HG03175 (cell line): Measurements from ENCODE around the gene RHOF.
A peak's percentile ranks its signal among the peaks of the same experiment; 100 is the strongest.

ENCODE experiments used
- ATAC-seq: cut with Tn5 transposase; IDR thresholded peaks from one replicate; pipeline ENCODE4 v1.9.1; 2021; ENCODE audit warnings: mild to moderate bottlenecking, moderate library complexity; ENCODE audit not compliant: unreplicated experiment

RHOF gene

DNA sequence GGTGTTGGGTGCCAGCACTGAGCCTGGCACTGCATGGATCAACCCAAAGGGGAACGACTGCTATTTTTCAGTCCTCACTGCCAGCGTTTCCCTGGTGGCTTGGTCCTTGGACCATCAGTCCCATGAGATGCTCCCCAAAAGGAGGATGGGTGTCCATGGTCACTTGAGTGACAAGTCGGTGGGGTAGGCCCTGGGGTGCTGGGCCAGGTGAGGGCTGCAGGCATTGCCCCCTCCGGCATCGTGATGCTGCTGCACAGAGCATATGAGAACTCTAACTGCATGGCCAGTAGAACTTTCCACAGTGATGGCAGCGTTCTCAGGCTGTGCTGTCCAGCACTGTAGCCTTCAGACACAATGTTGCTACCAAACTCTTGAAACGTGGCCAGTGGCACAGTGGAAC, 26.6 kb upstream of the RHOF start:
- ATAC-seq = no peak

DNA sequence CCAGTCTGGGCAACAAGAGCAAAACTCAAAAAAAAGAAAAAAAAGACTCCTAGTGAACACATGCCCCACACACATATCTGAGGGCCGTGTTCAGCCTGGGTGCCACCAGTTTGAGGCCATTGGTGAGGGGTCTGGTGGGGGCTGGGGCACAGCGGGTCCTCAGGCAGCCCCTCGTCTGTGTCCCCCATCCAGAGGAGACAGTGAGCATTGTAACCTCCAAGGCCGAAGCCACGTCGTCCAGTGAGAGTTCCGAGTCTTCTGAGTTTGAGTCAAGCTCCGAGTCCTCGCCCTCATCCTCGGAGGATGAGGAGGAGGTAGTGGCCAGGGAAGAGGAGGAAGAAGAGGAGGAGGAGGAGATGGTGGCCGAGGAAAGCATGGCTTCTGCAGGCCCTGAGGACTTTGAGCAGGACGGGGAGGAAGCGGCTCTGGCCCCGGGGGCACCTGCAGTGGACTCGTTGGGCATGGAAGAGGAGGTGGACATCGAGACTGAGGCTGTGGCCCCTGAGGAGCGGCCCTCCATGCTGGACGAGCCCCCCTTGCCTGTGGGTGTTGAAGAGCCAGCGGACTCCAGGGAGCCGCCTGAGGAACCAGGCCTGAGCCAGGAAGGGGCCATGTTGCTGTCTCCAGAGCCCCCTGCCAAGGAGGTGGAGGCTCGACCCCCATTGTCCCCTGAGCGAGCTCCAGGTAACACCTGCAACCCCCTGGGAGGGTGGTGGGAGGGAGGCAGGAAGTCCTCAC, 25.9 kb upstream of the RHOF start:
- no peak for ATAC-seq

DNA sequence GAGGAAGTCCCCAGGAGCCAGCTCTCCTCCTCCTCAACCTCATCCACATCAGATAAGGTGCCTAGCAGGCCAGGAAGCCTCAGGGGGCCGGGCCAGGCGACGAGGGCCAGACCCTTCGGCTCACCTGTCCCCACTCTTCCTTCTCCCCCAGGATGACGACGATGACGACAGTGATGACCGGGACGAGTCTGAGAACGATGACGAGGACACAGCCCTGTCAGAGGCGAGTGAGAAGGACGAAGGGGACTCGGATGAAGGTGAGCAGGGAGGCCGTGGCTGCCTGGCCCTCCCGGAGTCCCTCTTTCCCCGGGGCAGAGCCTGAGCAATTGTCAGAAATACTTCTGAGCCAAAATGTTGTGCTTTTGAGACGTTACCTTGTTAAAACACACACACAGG, 24.2 kb upstream of the RHOF start:
- ATAC-seq = no peak

DNA sequence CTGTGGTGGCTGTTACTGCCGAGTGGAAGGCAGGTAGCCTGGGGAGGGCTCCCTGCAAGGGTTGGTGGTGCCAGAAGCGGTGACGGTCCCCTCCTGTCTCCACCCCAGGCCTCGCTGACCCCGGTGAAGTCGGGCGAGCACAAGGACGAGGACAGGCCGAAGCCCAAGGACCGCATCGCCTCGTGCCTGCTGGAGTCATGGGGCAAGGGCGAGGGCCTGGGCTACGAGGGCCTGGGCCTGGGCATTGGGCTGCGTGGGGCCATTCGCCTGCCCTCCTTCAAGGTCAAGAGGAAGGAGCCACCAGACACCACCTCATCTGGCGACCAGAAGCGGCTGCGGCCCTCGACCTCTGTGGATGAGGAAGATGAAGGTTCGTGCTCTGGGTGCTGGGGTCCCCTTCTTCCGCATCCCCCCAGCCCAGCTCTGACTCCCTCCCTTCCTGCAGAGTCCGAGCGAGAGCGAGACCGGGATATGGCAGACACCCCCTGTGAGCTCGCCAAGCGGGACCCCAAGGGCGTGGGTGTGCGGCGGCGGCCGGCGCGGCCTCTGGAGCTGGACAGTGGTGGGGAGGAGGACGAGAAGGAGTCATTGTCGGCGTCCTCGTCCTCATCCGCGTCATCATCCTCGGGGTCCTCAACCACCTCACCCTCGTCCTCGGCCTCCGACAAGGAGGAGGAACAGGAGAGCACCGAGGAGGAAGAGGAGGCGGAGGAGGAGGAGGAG, 23.6 kb upstream of the RHOF start:
- ATAC-seq = no peak

DNA sequence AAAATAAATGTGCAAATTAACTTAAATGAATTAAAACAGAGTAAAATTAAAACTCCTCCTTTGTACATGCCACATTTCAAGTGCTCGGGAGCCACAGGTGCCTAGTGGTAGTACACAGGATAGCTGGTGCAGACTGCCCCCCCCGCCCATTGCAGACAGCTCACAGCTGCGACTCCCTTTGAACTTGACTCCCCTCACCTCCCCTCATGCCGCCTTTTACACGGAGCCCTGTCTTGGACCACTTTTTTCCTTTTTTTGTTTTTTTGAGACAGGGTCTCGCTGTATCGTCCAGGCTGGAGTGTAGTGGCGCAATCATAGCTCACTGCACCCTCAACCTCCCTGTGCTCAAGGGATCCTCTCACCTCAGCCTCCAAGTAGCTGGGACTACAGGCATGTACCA, 21.8 kb upstream of the RHOF start:
- ATAC-seq = no peak

DNA sequence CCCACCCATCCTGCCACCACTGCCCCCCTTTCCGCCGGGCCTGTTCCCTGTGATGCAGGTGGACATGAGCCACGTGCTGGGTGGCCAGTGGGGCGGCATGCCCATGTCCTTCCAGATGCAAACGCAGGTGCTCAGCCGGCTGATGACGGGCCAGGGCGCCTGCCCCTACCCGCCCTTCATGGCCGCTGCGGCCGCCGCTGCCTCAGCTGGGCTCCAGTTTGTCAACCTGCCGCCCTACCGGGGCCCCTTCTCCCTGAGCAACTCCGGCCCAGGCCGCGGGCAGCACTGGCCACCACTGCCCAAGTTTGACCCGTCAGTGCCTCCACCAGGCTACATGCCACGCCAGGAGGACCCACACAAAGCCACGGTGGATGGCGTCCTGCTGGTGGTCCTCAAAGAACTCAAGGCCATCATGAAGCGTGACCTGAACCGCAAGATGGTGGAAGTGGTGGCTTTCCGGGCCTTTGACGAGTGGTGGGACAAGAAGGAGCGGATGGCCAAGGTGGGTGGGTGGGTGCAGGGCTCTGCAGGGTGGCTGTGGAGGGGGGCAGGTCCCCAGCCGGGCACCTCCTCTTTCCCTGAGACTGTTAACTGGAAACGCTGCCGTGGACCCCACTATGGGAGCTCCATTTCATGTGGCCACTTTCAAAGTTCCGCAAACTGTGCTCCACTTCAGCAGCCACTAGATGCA, 21.1 kb upstream of the RHOF start:
- ATAC-seq = no peak

DNA sequence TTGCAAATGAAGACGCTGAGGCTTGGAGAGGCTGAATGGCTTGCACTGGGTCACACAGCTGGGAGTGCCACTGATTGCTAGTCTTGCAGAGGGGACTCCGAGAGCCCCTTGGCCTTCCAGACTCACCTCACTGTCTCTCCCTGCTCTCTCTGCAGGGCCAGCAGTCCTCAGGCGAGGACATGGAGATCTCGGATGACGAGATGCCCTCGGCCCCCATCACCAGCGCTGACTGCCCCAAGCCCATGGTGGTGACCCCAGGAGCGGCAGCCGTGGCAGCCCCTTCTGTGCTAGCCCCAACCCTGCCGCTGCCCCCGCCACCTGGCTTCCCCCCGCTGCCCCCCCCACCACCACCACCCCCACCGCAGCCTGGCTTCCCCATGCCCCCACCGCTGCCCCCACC, 20.5 kb upstream of the RHOF start:
- no peak for ATAC-seq

DNA sequence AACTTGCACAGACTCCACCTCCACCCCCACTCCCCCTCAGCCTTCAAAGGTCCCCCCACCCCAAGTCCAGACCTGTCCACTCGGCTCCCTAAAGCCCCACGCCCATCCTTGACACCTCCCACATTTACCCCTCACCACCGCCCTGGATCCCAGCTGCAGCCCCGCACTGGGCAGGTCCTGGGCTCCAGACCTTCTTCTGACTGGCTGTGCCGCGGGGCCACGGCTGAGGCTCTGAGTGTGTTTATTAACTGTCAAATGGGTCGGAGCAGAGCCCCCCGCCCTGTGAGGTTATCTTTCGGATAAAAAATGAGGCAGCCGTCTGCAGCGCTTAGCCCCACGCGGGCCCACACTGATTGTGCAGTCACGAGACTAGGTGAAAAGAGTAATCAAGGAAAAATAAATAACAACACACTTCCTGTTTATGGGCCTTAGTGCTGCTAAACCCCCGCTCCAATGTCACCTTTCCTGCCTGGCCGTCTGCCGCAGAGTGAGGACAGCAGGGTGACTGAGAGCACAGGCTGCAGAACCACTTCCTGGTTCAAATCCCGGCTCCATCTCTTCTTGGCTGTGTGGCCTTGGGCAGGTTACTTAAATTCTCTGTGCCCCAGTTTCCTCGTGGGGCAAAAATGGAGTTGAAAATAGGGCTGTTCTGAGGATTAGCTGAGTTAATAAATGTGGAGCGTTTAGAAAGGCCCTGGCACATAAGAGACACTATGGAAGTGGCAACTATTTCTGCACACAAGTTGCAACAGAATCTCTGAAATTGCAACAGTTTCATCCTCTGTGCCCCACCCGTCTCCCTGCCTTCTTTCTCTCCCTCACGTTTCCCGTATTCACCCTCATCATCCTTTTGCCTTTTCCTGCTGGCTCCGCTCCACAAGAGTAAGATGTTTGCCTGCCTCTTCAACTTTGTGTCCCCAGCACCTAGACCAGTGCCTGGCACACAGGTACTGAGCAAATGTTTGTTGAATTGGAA, 19.7 kb upstream of the RHOF start:
- ATAC-seq = no peak

DNA sequence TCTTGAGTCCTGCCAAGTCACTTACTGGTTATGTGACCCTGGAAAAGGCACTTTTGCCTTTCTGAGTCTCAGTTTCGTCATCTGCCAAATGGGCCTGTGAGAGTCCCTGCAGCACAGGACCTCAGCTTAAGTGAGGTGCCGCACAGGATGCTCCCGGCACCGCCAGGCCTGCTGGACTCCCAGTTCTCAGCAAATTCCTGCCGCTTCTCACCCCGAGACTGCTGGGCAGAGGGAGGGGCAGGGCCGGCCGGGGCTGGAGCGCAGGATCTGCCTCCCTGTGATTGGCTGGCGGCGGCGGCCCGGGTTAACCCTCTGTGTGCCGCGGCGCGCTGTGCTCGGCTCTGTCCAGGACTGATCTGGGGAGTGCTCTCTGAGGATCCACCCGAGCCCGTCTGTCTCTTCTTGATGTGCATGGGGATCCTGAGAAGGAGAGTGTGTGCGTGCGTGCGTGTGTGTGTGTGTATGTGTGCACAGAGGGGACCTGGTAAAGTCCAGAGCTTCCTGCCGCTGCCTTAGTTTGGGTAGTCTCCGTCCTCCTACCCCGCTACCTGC, 18.9 kb upstream of the RHOF start:
- peak; percentile 14 for ATAC-seq

DNA sequence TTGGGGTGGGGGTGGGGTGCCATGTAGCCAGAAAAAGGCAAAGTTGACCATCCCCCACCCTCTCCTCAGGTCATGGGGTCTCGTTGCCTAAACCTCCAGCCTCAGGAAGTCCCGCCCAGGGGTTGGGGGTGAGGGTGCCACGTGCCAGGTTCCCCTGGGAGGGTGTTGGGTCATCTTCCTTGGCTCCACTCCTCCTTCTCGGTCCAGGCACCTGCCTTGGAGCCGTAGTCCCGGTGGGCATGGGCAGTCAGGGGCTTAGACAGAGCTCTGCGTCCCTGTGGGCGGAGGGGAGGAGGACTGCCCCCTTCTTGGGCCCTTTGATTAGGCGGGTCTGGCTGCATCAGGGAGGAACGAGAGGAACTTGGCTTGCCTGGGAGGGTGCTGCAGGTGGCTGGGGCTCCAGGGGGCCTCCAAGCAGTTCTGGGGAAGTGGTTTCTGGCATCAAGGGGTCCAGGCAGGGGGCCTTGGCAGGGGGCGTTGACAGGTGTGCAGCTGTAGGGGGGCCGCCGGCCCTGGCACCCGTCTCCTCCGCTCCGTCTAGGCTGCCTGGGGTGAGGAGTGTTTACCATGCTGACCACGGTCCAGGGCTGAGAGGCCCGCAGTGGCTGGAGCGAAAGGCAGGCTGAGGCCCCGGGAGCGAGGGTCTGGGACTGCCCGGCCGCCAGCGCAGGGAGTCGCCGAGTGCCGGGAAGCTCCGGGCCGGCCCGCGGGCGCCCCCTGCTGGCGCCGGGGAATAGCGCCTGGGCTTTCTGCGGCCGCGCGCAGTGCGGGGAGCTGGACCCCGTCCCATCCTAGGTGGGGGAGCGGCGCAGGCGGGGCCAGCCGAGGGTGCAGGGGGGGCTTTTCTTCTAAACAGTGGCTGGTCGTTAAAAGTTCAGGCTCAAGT, 18.2 kb upstream of the RHOF start:
- peak; percentile 68 for ATAC-seq

DNA sequence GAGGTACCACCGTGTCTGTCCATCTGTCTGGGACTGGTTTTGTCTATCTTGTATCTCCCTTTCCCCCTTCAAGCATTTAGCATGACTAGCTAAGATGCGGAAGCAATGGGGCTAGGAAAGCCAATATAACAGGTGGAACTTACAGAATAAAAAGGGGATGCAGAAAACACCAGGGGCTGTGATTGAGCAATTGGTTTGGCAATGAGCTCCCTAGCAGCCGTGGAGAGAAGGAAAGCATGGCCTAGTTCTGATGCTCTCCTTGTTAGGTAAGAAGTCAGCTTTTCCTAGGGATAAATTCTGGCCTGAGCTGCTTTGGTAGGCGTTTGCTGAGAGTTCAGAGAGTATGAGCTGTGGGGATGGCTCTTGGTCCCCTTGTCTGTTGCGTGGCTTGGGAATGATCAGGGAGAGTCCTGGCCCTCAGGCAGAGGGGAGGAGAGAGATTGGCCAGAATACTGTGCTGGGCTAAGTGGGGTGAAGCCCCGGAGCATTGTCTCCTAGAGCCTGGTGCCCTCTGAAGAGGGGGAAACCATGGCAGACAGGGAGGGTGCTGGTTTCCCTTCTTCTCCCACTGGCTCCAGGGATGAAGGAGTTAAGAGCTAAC, 17.4 kb upstream of the RHOF start:
- ATAC-seq = no peak

DNA sequence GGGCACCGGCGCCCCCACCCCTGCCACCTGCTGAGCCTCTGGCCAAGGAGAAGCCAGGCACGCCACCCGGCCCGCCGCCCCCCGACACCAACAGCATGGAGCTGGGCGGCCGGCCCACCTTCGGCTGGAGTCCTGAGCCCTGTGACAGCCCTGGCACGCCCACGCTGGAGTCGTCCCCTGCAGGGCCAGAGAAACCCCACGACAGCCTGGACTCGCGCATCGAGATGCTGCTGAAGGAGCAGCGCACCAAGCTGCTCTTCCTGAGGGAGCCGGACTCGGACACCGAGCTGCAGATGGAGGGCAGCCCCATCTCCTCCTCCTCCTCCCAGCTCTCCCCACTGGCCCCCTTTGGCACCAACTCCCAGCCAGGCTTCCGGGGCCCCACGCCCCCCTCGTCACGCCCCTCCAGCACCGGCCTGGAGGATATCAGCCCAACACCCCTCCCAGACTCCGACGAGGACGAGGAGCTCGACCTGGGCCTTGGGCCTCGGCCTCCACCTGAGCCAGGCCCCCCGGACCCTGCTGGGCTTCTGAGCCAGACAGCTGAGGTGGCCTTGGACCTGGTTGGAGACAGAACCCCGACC, 16.8 kb upstream of the RHOF start:
- ATAC-seq = no peak

DNA sequence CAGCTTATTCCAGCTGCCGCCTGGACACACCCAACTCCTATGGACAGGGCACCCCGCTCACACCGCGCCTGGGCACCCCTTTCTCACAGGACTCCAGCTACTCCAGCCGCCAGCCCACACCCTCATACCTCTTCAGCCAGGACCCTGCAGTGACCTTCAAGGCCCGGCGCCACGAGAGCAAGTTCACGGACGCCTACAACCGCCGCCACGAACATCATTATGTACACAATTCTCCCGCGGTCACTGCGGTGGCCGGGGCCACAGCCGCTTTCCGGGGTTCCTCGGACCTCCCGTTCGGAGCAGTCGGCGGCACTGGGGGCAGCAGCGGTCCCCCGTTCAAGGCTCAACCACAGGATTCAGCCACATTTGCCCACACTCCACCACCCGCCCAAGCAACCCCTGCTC, 16.2 kb upstream of the RHOF start:
- ATAC-seq = no peak

DNA sequence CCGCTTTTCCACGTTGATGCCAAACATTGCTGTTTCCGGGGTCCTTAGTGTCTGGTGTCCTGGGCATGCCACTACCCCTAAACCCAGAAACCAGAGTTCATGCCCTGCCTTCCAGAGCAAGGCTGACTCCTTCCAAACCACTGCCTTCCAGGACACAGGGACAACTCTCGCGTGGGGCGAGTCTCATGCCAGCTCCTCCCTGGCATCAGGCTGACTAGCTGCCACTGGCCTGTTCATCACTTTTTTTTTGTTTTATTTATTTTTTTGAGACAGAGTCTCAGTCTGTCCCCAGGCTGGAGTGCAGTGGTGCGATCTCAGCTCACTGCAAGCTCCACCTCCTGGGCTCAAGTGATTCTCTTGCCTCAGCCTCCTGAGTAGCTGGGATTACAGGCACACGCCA, 15.1 kb upstream of the RHOF start:
- no peak for ATAC-seq

DNA sequence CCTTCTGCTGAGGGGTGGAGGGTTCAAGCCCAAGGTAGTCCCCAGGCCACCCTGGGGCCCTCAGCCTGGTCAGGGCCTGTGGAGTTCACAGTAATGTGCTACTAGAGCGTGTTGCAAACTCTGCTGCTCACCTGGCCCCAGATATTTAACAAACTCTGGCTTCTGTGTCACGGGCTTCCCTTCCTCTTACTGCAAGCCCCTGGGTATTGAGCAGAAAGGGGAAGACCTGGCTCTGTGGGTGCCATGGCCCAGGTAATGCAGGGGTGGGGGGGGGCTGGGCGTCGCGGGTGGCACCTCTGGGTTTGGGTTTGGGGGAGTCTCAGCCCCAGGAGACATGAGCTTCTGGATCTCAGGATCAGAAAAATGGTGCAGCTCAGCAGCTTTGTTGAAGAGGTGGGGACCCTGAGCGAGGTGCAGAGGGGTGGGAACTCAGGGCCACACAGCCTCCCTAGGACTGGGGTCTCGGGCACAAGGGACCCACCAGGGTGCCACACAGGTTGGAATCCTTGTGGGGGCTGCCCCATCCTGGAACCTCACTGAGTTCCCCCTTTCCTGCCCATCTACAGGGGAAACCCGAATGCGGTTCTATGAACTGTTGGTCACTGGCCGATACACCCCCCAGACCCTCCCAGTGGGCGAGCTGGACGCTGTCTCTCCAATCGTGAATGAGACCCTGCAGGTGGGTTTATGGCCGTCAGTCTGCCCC, 14.3 kb upstream of the RHOF start:
- no peak for ATAC-seq

DNA sequence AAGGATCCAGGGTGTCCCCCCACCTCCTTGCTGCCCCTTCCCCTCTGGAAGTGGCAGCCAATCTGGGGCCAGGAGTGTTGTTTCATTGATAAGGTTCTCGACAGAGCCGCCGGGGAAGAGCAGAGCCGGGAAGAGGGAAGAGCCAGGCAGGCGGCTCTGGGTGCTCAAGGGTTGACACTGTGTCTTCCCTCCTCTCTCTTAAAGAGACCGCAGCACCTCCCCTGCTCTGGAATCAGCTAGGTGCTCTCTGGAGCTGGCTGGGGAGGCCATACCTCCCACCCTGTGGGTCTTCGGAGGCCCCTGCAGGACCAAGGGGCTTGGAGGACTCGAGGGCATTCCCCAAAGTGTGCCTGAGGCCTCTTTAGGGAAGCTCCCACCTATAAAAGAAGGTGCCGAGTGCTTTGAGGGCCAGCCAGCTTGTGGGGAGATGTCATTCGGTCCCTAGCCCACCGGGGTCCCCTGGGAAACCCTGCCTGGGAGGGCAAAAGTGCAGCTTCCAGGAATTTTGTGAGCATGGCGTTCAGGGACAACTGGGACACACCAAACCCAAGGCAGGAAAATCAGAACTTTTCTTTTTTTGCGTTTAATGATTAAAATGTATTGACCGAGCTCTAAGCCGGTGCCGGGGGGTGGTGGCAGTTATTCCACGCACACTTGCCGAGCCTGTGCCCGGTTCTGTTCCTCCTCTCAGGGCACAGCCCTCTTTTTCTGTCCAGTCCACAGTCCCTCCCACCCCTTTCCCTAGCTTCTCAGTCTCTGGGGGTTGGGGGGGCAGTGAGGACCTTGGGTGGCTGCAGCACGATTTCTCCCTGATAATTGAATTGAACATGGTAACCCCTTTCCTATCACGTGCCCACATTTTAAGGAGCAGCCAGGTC, 13.3 kb upstream of the RHOF start:
- no peak for ATAC-seq

DNA sequence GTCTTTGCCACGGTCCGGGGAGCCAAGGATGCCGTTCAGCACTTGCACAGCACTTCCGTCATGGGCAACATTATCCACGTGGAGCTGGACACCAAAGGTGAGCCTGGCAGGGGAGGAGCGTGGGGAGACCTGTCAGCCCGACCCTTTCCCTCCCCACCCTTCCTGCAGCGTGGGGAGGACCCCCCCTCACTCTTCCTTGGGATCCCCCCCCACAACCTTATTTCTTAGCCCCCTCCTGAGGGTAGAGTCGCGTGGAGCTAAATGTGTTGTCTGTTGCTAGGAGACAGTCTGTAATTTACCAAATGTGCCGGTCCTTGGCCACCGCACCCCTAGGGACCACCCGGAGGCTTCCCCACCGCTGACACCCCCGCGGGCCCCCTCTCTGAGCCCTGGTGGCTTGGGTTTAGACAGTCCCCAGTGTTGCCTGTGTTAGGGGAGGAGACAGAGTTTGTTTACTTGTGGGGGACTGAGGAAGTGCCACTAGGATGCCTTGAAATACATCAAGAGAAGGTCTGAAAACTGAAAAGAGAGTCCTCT, 12.6 kb upstream of the RHOF start:
- no peak for ATAC-seq
